Measurements from ENCODE around the gene PPP2R2C.

DNA sequence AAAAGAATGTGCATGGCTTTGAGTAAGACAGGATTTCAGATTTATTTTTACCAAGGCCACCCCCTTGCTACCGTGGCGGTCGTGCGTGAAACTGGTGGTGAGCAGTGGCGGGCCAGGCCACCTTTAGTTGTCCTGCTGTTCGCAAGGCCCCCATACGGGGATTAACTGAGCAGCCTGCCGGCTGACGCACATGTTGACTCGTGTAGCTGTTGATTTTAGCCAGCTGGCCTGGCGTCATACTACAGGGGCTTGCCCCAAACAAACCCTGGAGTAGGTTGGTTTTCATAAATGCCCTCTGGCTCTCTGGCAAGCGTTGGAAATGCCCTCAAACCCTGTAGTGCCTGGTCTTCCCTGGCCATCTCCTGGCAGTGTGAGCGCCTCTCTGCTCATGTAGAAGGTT, 174.4 kb downstream of the PPP2R2C start:
- TF ChIP-seq, protein P1, sequence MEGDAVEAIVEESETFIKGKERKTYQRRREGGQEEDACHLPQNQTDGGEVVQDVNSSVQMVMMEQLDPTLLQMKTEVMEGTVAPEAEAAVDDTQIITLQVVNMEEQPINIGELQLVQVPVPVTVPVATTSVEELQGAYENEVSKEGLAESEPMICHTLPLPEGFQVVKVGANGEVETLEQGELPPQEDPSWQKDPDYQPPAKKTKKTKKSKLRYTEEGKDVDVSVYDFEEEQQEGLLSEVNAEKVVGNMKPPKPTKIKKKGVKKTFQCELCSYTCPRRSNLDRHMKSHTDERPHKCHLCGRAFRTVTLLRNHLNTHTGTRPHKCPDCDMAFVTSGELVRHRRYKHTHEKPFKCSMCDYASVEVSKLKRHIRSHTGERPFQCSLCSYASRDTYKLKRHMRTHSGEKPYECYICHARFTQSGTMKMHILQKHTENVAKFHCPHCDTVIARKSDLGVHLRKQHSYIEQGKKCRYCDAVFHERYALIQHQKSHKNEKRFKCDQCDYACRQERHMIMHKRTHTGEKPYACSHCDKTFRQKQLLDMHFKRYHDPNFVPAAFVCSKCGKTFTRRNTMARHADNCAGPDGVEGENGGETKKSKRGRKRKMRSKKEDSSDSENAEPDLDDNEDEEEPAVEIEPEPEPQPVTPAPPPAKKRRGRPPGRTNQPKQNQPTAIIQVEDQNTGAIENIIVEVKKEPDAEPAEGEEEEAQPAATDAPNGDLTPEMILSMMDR (optimal IDR thresholded peaks at IDR 0.05 in 1 of 3, IDR thresholded peaks at IDR 0.05 in 1 of 3, conservative IDR thresholded peaks at IDR 0.05 in 1 of 3; ENCODE audit: extremely low read depth in 1 of 3, insufficient read depth in 2 of 3, low read length in 3 of 3), result no peak
- no peak for TF ChIP-seq EZH2 (IDR thresholded peaks at IDR 0.05; ENCODE audit: low read length)
